ENCODE measurements around the gene UBASH3B. TPM values are rescaled to one million over a fixed set of nuclear protein-coding genes. Genes with fewer than 3 reads are reported as not detected.

UBASH3B gene
- total RNA-seq, 1 donor from 2014 or later, result 2.0 TPM

DNA sequence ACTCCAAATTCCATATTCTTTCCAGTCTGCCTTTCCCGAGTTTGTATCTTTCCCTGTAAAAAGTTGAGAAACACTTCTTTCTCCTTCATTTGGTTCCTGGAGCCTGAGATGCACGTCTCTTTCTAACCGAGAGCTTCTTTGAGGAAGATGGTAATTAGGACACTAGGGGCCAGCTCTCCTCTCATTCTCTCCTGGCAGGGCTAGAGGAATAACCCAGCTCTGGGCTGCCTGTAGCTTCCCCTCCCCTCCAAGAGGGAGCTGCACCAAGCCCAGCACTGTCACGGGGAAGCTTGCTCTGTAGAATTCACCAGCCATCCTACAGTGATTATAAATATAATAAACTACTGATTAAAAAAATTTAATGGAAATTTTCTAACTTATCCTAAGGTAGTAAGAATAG lies 26.9 kb downstream of the UBASH3B start:
- Histone ChIP-seq H3K27ac (no peak overlapping the region), H3K9me3 (ENCODE audit: low read depth) (no peaks in the 10 kb centered on the region), H3K79me2 (ENCODE audit: low read depth) (no peaks in the 10 kb centered on the region), H4K20me1 (ENCODE audit: low read depth) (no peaks in the 10 kb centered on the region), H3K36me3 (no peaks in the 10 kb centered on the region), H3K4me3 (no peak overlapping the region), H3K4me2 (no peak overlapping the region), H3K4me1 (no peaks in the 10 kb centered on the region), H3K27me3 (no peaks in the 10 kb centered on the region), H2AFZ (replicated peaks) (no peak overlapping the region), H3F3A (ENCODE audit: low read depth) (no peaks in the 10 kb centered on the region), H3K9ac (no peak overlapping the region)
- H3K27me3 Mint-ChIP-seq (ENCODE audit: insufficient read depth, low read depth), result peaks cover 3% of the 10 kb centered on the region
- H3K4me3 Mint-ChIP-seq, result no peak overlapping the region
- no peak for DNase-seq (ENCODE audit: low spot score)
- no peaks in the 10 kb centered on the region for H3K9me3 Mint-ChIP-seq
- no peak overlapping the region for H3K27ac Mint-ChIP-seq
- no peak for TF ChIP-seq EZH2 (IDR thresholded peaks at IDR 0.05)
- no peak for TF ChIP-seq EZH2phosphoT487 (IDR thresholded peaks at IDR 0.05)
- TF ChIP-seq, protein P1, sequence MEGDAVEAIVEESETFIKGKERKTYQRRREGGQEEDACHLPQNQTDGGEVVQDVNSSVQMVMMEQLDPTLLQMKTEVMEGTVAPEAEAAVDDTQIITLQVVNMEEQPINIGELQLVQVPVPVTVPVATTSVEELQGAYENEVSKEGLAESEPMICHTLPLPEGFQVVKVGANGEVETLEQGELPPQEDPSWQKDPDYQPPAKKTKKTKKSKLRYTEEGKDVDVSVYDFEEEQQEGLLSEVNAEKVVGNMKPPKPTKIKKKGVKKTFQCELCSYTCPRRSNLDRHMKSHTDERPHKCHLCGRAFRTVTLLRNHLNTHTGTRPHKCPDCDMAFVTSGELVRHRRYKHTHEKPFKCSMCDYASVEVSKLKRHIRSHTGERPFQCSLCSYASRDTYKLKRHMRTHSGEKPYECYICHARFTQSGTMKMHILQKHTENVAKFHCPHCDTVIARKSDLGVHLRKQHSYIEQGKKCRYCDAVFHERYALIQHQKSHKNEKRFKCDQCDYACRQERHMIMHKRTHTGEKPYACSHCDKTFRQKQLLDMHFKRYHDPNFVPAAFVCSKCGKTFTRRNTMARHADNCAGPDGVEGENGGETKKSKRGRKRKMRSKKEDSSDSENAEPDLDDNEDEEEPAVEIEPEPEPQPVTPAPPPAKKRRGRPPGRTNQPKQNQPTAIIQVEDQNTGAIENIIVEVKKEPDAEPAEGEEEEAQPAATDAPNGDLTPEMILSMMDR (IDR thresholded peaks at IDR 0.05), result no peak
- no peaks in the 10 kb centered on the region for H3K36me3 Mint-ChIP-seq
- H3K4me1 Mint-ChIP-seq, result peaks cover 7% of the 10 kb centered on the region

DNA sequence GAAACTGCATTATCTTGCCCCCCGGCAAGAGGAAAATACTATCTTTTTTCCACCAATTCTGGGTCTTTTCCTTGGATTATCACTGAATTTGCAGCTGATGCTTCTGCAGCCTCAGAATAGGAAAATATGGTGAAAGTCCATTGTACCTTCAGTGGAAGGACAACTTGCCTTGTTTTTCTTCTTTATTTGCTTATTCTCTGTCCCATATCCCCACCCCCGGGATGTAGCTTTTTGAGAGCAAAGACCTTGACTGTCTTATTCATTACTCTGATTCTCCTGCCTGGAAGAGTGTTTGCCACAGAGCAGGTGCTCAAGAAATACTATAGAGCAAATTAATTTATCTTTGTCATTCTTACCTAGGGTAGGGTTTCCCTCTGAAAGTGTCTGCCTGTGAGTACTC lies 29.5 kb downstream of the UBASH3B start:
- no peak overlapping the region for H3K27ac Mint-ChIP-seq
- TF ChIP-seq, protein P1 (IDR thresholded peaks at IDR 0.05), result no peak

DNA sequence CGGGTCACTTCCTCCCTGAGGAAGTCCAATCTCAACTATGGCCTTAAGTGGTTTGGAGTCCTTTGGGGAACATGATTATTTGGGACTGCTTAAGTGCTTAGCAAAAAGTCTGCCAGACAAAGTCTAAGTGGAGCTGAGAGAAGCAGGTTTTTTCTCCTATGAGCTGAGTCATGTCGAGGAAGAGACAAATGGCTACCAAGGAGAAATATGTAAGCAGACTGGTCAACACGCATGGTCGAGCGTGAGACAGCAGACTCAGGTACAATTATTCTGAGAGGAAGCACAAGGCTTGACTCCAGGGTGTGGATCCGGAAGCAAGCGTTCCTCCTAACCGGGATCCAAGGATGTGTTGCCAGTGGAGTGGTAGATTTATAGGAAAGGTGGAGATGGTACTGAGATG lies 30.6 kb downstream of the UBASH3B start:
- Histone ChIP-seq H3K4me1 (peaks cover 5% of the 10 kb centered on the region), H2AFZ (replicated peaks) (no peak overlapping the region), H3K4me2 (no peak overlapping the region), H3K79me2 (ENCODE audit: low read depth) (no peaks in the 10 kb centered on the region), H3K36me3 (no peaks in the 10 kb centered on the region), H3K9me3 (ENCODE audit: low read depth) (no peaks in the 10 kb centered on the region), H3F3A (ENCODE audit: low read depth) (peaks cover 5% of the 10 kb centered on the region), H3K27ac (no peak overlapping the region), H3K9ac (no peak overlapping the region), H3K4me3 (no peak overlapping the region), H4K20me1 (ENCODE audit: low read depth) (no peaks in the 10 kb centered on the region), H3K27me3 (no peaks in the 10 kb centered on the region)
- no peaks in the 10 kb centered on the region for H3K9me3 Mint-ChIP-seq
- H3K27ac Mint-ChIP-seq, result no peak overlapping the region
- TF ChIP-seq, protein P1 (IDR thresholded peaks at IDR 0.05), result no peak
- no peak for TF ChIP-seq EZH2phosphoT487 (IDR thresholded peaks at IDR 0.05)
- peaks cover 3% of the 10 kb centered on the region for H3K27me3 Mint-ChIP-seq (ENCODE audit: insufficient read depth, low read depth)
- no peak overlapping the region for H3K4me3 Mint-ChIP-seq
- no peak for DNase-seq (ENCODE audit: low spot score)
- H3K4me1 Mint-ChIP-seq, result peaks cover 13% of the 10 kb centered on the region
- H3K36me3 Mint-ChIP-seq, result no peaks in the 10 kb centered on the region

More for the DNA sequence above, 29.5 kb downstream of the UBASH3B start:
- Histone ChIP-seq H3F3A (ENCODE audit: low read depth) (no peaks in the 10 kb centered on the region), H3K4me3 (no peak overlapping the region), H4K20me1 (ENCODE audit: low read depth) (no peaks in the 10 kb centered on the region), H3K9ac (no peak overlapping the region), H3K36me3 (no peaks in the 10 kb centered on the region), H3K4me2 (no peak overlapping the region), H3K4me1 (no peaks in the 10 kb centered on the region), H2AFZ (replicated peaks) (no peak overlapping the region), H3K27ac (no peak overlapping the region), H3K79me2 (ENCODE audit: low read depth) (no peaks in the 10 kb centered on the region), H3K9me3 (ENCODE audit: low read depth) (no peaks in the 10 kb centered on the region), H3K27me3 (no peaks in the 10 kb centered on the region)
- Mint-ChIP-seq H3K4me1 (peaks cover 7% of the 10 kb centered on the region), H3K36me3 (no peaks in the 10 kb centered on the region), H3K9me3 (no peaks in the 10 kb centered on the region), H3K27me3 (ENCODE audit: insufficient read depth, low read depth) (peaks cover 3% of the 10 kb centered on the region), H3K4me3 (no peak overlapping the region)
- no peak for DNase-seq (ENCODE audit: low spot score)

DNA sequence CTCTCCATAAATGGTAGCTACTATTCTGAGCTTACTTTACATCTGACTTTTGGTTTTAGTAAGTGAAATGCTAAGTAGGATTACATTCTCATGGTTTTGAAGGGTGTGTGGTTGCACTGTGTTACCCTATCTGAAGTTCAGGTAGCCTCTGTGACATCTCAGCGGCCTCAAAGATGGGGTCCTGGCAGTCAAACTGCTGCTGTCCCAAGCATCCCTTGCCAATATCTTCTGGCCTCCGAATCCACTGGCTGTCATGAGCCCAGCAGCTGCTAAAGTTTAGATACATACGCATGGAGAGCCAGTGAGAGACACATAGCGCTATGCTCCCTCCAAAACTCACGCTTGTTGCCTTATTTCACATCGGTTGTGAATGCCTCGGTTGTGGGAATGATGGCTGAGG lies 34.9 kb downstream of the UBASH3B start:
- Histone ChIP-seq H3K4me3 (no peak overlapping the region), H3K4me1 (peaks cover 15% of the 10 kb centered on the region), H3K9ac (no peak overlapping the region), H3K9me3 (ENCODE audit: low read depth) (no peaks in the 10 kb centered on the region), H3K27ac (no peak overlapping the region), H3K27me3 (no peaks in the 10 kb centered on the region), H3K36me3 (no peaks in the 10 kb centered on the region), H2AFZ (replicated peaks) (no peak overlapping the region), H3K79me2 (ENCODE audit: low read depth) (no peaks in the 10 kb centered on the region), H4K20me1 (ENCODE audit: low read depth) (no peaks in the 10 kb centered on the region), H3K4me2 (no peak overlapping the region), H3F3A (ENCODE audit: low read depth) (peaks cover 11% of the 10 kb centered on the region)
- H3K4me1 Mint-ChIP-seq, result peaks cover 22% of the 10 kb centered on the region
- H3K4me3 Mint-ChIP-seq, result no peak overlapping the region
- TF ChIP-seq EZH2 (IDR thresholded peaks at IDR 0.05) (no peak), EZH2phosphoT487 (IDR thresholded peaks at IDR 0.05) (no peak)
- TF ChIP-seq, protein P1 (IDR thresholded peaks at IDR 0.05), result no peak
- H3K36me3 Mint-ChIP-seq, result peaks cover 7% of the 10 kb centered on the region
- H3K27me3 Mint-ChIP-seq (ENCODE audit: insufficient read depth, low read depth), result no peaks in the 10 kb centered on the region
- H3K9me3 Mint-ChIP-seq, result no peaks in the 10 kb centered on the region
- DNase-seq (ENCODE audit: low spot score), result no peak
- peak overlapping the region; percentile 91 for H3K27ac Mint-ChIP-seq

All from neural progenitor cell (in vitro differentiated cells).